Measurements from ENCODE around the gene HS3ST5.

GRCh38 chr6:114362957-114363356, 20.1 kb upstream of the HS3ST5 start:
- TF ChIP-seq, protein P1, sequence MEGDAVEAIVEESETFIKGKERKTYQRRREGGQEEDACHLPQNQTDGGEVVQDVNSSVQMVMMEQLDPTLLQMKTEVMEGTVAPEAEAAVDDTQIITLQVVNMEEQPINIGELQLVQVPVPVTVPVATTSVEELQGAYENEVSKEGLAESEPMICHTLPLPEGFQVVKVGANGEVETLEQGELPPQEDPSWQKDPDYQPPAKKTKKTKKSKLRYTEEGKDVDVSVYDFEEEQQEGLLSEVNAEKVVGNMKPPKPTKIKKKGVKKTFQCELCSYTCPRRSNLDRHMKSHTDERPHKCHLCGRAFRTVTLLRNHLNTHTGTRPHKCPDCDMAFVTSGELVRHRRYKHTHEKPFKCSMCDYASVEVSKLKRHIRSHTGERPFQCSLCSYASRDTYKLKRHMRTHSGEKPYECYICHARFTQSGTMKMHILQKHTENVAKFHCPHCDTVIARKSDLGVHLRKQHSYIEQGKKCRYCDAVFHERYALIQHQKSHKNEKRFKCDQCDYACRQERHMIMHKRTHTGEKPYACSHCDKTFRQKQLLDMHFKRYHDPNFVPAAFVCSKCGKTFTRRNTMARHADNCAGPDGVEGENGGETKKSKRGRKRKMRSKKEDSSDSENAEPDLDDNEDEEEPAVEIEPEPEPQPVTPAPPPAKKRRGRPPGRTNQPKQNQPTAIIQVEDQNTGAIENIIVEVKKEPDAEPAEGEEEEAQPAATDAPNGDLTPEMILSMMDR (IDR thresholded peaks at IDR 0.05): no peak
- no peak for TF ChIP-seq POLR2A (IDR thresholded peaks at IDR 0.05)

All from thyroid gland (tissue), 4 donors.